H1 (cell line): Measurements from ENCODE around the gene PLXNB1. TPM values are rescaled to one million over a fixed set of nuclear protein-coding genes. Genes with fewer than 3 reads are reported as not detected.

ENCODE experiments used
- CTCF ChIA-PET: fragments of 300-600 bp; sonication (Branson Sonifier 250); formaldehyde crosslinking; loops from one replicate; lab custom pipeline; 2021; ENCODE audit not compliant: partially characterized antibody; lab: Charles Lee
- POLR2A ChIA-PET: fragments of 300-600 bp; sonication (Branson Sonifier 250); formaldehyde crosslinking; loops from one replicate; lab custom pipeline; 2021; ENCODE audit warnings: inconsistent platforms; ENCODE audit not compliant: partially characterized antibody; lab: Charles Lee
- DNase-seq, 2 experiments: peaks; one replicate each; pipeline versions ENCODE4 v3.0.0 to v3.0.0-alpha.2; 2010 to 2022; ENCODE audit warnings: low spot score in 2 of 2, low read depth in 1 of 2, mixed read lengths in 1 of 2
- FAIRE-seq: peaks from 2 replicates; lab custom pipeline; 2011; peaks lifted over from hg19 to GRCh38; lab: Jason Lieb, UNC
- H2AFZ ChIP-seq: 2 replicates; pipeline ENCODE4 v1.8.1; 2012; ENCODE audit warnings: low read length, inconsistent platforms
- H2AK5ac ChIP-seq: 2 replicates; pipeline ENCODE4 v1.6.1; 2013; ENCODE audit warnings: low read depth, low read length
- H2BK120ac ChIP-seq: replicated peaks from 2 replicates; pipeline ENCODE3; 2013; ENCODE audit warnings: low read depth, low read length, inconsistent platforms
- H2BK12ac ChIP-seq: 2 replicates; pipeline ENCODE4 v1.6.1; 2013; ENCODE audit warnings: low read depth, low read length
- H2BK15ac ChIP-seq: 2 replicates; pipeline ENCODE4 v1.6.1; 2013; ENCODE audit warnings: low read length
- H2BK20ac ChIP-seq: 2 replicates; pipeline ENCODE4 v1.6.1; 2013; ENCODE audit warnings: low read length
- H2BK5ac ChIP-seq: 2 replicates; pipeline ENCODE4 v1.6.1; 2013; ENCODE audit warnings: low read depth, low read length
- H3K14ac ChIP-seq: 2 replicates; pipeline ENCODE4 v1.6.1; 2013; ENCODE audit warnings: inconsistent platforms; ENCODE audit not compliant: insufficient read length
- H3K18ac ChIP-seq: 2 replicates; pipeline ENCODE4 v1.6.1; 2013; ENCODE audit warnings: low read length; ENCODE audit errors: extremely low read depth
- H3K23ac ChIP-seq: 2 replicates; pipeline ENCODE4 v1.6.1; 2013; ENCODE audit warnings: inconsistent platforms; ENCODE audit not compliant: insufficient read length
- H3K23me2 ChIP-seq: 2 replicates; pipeline ENCODE4 v1.6.1; 2013; ENCODE audit warnings: low read depth, low read length
- H3K27ac ChIP-seq: 2 replicates; pipeline ENCODE4 v1.6.1; 2011; ENCODE audit warnings: low read depth, low read length, inconsistent platforms
- H3K27me3 ChIP-seq, 4 experiments: replicated peaks in 1 of 4; 1 replicate in 1 of 4; 2 replicates in 3 of 4; pipeline versions ENCODE4 v1.6.1 to v1.8.1; 2011 to 2013; ENCODE audit warnings: low read length in 3 of 4, mild to moderate bottlenecking in 3 of 4, inconsistent platforms in 2 of 4, mixed read lengths in 2 of 4, moderate library complexity in 1 of 4; ENCODE audit not compliant: control insufficient read depth in 3 of 4, insufficient read depth in 3 of 4; ENCODE audit errors: extremely low read depth in 1 of 4
- H3K36me3 ChIP-seq, 4 experiments: 2 replicates each; pipeline versions ENCODE4 v1.6.1 to v1.8.1; 2011 to 2013; ENCODE audit warnings: mild to moderate bottlenecking in 4 of 4, low read length in 3 of 4, moderate library complexity in 2 of 4, control low read depth in 1 of 4, inconsistent platforms in 1 of 4; ENCODE audit not compliant: insufficient read depth in 4 of 4, control insufficient read depth in 2 of 4
- H3K4ac ChIP-seq: replicated peaks from 2 replicates; pipeline ENCODE3; 2013; ENCODE audit warnings: low read length, low read depth, mixed read lengths, inconsistent platforms; ENCODE audit not compliant: insufficient read length
- H3K4me1 ChIP-seq, 4 experiments: replicated peaks in 1 of 4; 1 replicate in 1 of 4; 2 replicates in 3 of 4; pipeline versions ENCODE4 v1.6.1 to v1.8.1; 2011 to 2013; ENCODE audit warnings: low read length in 3 of 4, inconsistent platforms in 2 of 4, mixed read lengths in 1 of 4; ENCODE audit not compliant: insufficient read depth in 4 of 4, control insufficient read depth in 3 of 4
- H3K4me2 ChIP-seq, 2 experiments: 2 replicates each; pipeline versions ENCODE4 v1.6.1 to v1.8.1; 2011 to 2013; ENCODE audit warnings: low read depth in 2 of 2, low read length in 2 of 2, control low read depth in 1 of 2, inconsistent platforms in 1 of 2, mild to moderate bottlenecking in 1 of 2; ENCODE audit not compliant: insufficient read depth in 1 of 2
- H3K4me3 ChIP-seq, 4 experiments: fragments of 200-600, 300-600 bp in 1 of 4; sonication (generic), shearing (Covaris generic), sonication (Bioruptor Twin) in 1 of 4; 2 replicates each; pipeline versions ENCODE4 v1.5.1 to v1.8.1; 2011 to 2016; ENCODE audit warnings: low read length in 4 of 4, low read depth in 3 of 4, control low read depth in 2 of 4, inconsistent platforms in 2 of 4, mild to moderate bottlenecking in 2 of 4, mixed read lengths in 1 of 4, moderate library complexity in 1 of 4; ENCODE audit not compliant: insufficient read depth in 2 of 4; ENCODE audit errors: extremely low read depth in 1 of 4
- H3K56ac ChIP-seq: replicated peaks from 2 replicates; pipeline ENCODE3; 2013; ENCODE audit warnings: low read depth, mild to moderate bottlenecking, mixed read lengths, low read length, inconsistent platforms; ENCODE audit not compliant: insufficient read length
- H3K79me1 ChIP-seq: 2 replicates; pipeline ENCODE4 v1.6.1; 2013; ENCODE audit warnings: low read depth, low read length, control low read depth
- H3K79me2 ChIP-seq, 2 experiments: 2 replicates each; pipeline versions ENCODE4 v1.6.1 to v1.8.1; 2012 to 2013; ENCODE audit warnings: low read length in 2 of 2, mild to moderate bottlenecking in 2 of 2, inconsistent platforms in 1 of 2; ENCODE audit not compliant: insufficient read depth in 2 of 2, control insufficient read depth in 1 of 2
- H3K9ac ChIP-seq, 4 experiments: replicated peaks in 1 of 4; 1 replicate in 1 of 4; 2 replicates in 3 of 4; pipeline versions ENCODE4 v1.6.1 to v1.8.1; 2011 to 2013; ENCODE audit warnings: low read depth in 3 of 4, low read length in 3 of 4, control low read depth in 2 of 4, mild to moderate bottlenecking in 2 of 4, moderate library complexity in 2 of 4, inconsistent platforms in 1 of 4; ENCODE audit errors: extremely low read depth in 1 of 4
- H3K9me3 ChIP-seq, 2 experiments: 2 replicates each; pipeline versions ENCODE4 v1.6.1 to v1.8.1; 2012 to 2013; ENCODE audit warnings: mild to moderate bottlenecking in 2 of 2, moderate library complexity in 2 of 2, control low read depth in 1 of 2, inconsistent platforms in 1 of 2, low read depth in 1 of 2, low read length in 1 of 2, mixed read lengths in 1 of 2; ENCODE audit not compliant: insufficient read depth in 2 of 2
- H4K20me1 ChIP-seq, 2 experiments: replicated peaks in 1 of 2; 2 replicates each; pipeline versions ENCODE3 to v1.8.1; 2011 to 2013; ENCODE audit warnings: inconsistent platforms in 2 of 2, low read length in 2 of 2, mild to moderate bottlenecking in 1 of 2; ENCODE audit not compliant: insufficient read depth in 2 of 2, control insufficient read depth in 1 of 2
- H4K5ac ChIP-seq: 2 replicates; pipeline ENCODE4 v1.6.1; 2013; ENCODE audit warnings: low read length, low read depth, mixed read lengths, inconsistent platforms; ENCODE audit not compliant: insufficient read length
- H4K8ac ChIP-seq: 2 replicates; pipeline ENCODE4 v1.8.0; 2013; ENCODE audit warnings: mild to moderate bottlenecking, moderate library complexity, low read length, inconsistent platforms; ENCODE audit not compliant: insufficient read depth; ENCODE audit errors: extremely low read depth
- H4K91ac ChIP-seq: replicated peaks from 2 replicates; pipeline ENCODE3; 2013; ENCODE audit warnings: low read length, mixed read lengths, inconsistent platforms; ENCODE audit not compliant: insufficient read length
- ASH2L ChIP-seq: fragments of 200-600, 300-600 bp; sonication (generic); IDR thresholded peaks from one replicate; pipeline ENCODE4 v1.7.1; 2017; ENCODE audit warnings: low read length
- CBX5 ChIP-seq: fragments of 300-800, 300-1000 bp; sonication (generic); IDR thresholded peaks from 2 replicates; pipeline ENCODE4 v1.7.1; 2016; ENCODE audit warnings: antibody characterized with exemption, low read length, low read depth
- CHD2 ChIP-seq: IDR thresholded peaks from 2 replicates; pipeline ENCODE4 v1.6.1; 2012; ENCODE audit warnings: low read length, improper control_type of control experiment
- CREB1 ChIP-seq: IDR thresholded peaks from 2 replicates; pipeline ENCODE4 v1.6.1; 2012; ENCODE audit warnings: inconsistent platforms
- HDAC2 ChIP-seq, 2 experiments: fragments of 300-600 bp in 1 of 2; sonication (generic) in 1 of 2; IDR thresholded peaks; 2 replicates each; pipeline ENCODE4 v1.6.1; 2011 to 2012; ENCODE audit warnings: low read depth in 2 of 2, low read length in 2 of 2, mild to moderate bottlenecking in 2 of 2, moderate library complexity in 2 of 2, borderline replicate concordance in 1 of 2, inconsistent platforms in 1 of 2
- KDM1A ChIP-seq: fragments of 200-600, 300-600 bp; sonication (generic); IDR thresholded peaks from 2 replicates; pipeline ENCODE4 v1.7.1; 2016; ENCODE audit warnings: mild to moderate bottlenecking, low read length, borderline replicate concordance
- RBBP5 ChIP-seq: IDR thresholded peaks from 2 replicates; pipeline ENCODE4 v1.7.1; 2012; ENCODE audit warnings: low read depth, mild to moderate bottlenecking, inconsistent platforms, low read length, moderate library complexity, borderline replicate concordance
- RXRA ChIP-seq: IDR thresholded peaks from 2 replicates; pipeline ENCODE4 v1.6.1; 2011; ENCODE audit warnings: low read depth, mild to moderate bottlenecking, low read length, moderate library complexity; ENCODE audit not compliant: insufficient read depth
- SUZ12 ChIP-seq: fragments of 200-600 bp; sonication (generic); IDR thresholded peaks from 2 replicates; pipeline ENCODE4 v1.6.1; 2012; ENCODE audit warnings: mild to moderate bottlenecking, inconsistent platforms, low read length, moderate library complexity, mixed read lengths
- TAF1 ChIP-seq: IDR thresholded peaks from 2 replicates; pipeline ENCODE4 v1.6.1; 2011; ENCODE audit warnings: mild to moderate bottlenecking, low read depth, low read length
- ZNF274 ChIP-seq: IDR thresholded peaks from 2 replicates; pipeline ENCODE4 v1.7.0; 2012; ENCODE audit warnings: low read length, borderline replicate concordance; ENCODE audit errors: extremely low read depth
- WGBS, 2 experiments: shearing (Covaris generic) in 1 of 2; methylation state at CpG; one replicate each; pipeline versions ENCODE4 v1.1.6 to v1.1.7; 2013 to 2015; ENCODE audit warnings: low lambda C conversion rate in 2 of 2, mixed read lengths in 2 of 2, inconsistent platforms in 1 of 2, low coverage in 1 of 2, missing lambda C conversion rate in 1 of 2; ENCODE audit not compliant: insufficient replicate concordance in 2 of 2, insufficient coverage in 1 of 2, insufficient read length in 1 of 2; ENCODE audit errors: extremely low coverage in 1 of 2, missing lambda C conversion rate in 1 of 2; 5-methylcytosine and 5-hydroxymethylcytosine counted together
- polyA plus RNA-seq, 7 experiments: library from polyadenylated mRNA; depleted of rRNA in 3 of 7; stranded (reverse) in 5 of 7; unstranded in 2 of 7; fragments of >200 nt in 5 of 7; fragments of 200-250 nt in 2 of 7; gene quantifications; 1 replicate in 5 of 7; 2 replicates in 1 of 7; 4 replicates in 1 of 7; pipeline versions ENCODE4 v1.2.1 to v1.2.3, GENCODE V29; 2011 to 2013; ENCODE audit warnings: missing spikeins in 2 of 7, mixed read lengths in 2 of 7
- total RNA-seq: library from RNA; stranded (reverse); fragmentation: NEBNext Ultra II Directional; extraction: Animal tissue kit (Norgen Biotek cat#: 25700); gene quantifications from 2 replicates; pipeline ENCODE4 v1.2.1, GENCODE V29; 2021
- TF ChIP-seq, protein P1 (sequence below): IDR thresholded peaks from 2 replicates; pipeline ENCODE4 v1.6.1; 2012; ENCODE audit warnings: inconsistent platforms

The PLXNB1 gene
- total and polyA plus RNA-seq, 2 of the 8 experiments (the other 6 are each of a cell fraction or from before 2014, with no cell fraction given), result 109 to 114 TPM

DNA sequence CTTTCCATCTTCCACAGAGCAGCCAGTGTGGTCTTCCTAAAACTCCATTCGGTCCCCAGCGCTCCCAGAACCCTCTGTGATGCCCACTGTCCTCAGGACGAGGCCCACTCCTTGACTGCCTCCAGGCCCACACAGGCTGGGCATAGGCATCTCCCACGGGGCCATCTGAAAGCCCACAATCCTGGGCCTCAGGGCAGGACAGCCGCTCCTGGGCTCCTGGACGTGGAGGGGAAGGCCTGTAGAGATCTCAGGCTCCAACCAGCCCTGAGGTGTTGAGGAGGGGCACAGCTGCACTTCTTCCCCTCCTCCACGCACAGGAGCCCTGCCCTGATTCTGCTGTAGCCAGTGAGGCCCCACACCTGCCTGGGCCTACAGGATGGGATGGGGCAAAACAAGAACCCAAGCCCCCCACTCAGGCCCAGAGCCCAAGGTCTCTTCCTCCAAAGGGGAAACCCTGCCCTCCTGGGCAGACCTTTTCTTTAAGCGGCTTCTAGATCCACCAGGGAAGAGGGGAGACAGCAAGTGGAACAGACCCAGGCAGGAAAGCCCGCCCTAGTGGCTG, 48.2 kb upstream of the PLXNB1 start:
- H3K4ac ChIP-seq, result no peak overlapping the region
- no peaks in the 10 kb centered on the region for H3K36me3 ChIP-seq
- H3K79me2 ChIP-seq, result no peaks in the 10 kb centered on the region
- no peak overlapping the region for H3K23ac ChIP-seq
- 0 out of 2 replicates have a peak overlapping the region, but pooled peaks have one; percentile 13 for H2BK20ac ChIP-seq
- H2BK5ac ChIP-seq, result peak overlapping the region; percentile 27
- H3K9ac ChIP-seq, result no peak overlapping the region
- H2BK12ac ChIP-seq, result peak overlapping the region; percentile 85; the same call in 1 of the 2 replicates
- no peaks in the 10 kb centered on the region; the same call in none of the 2 replicates for H3K23me2 ChIP-seq
- H4K91ac ChIP-seq, result no peak overlapping the region
- H4K20me1 ChIP-seq, result no peaks in the 10 kb centered on the region
- H3K18ac ChIP-seq, result no peak overlapping the region
- ChIA-PET CTCF (interaction anchor here (1.0 to 21.5 kb wide), 6 partner anchors 13 to 77 kb away, joined by 3 to 251 read pairs (median 15); partner anchors contain the start of gene SHISA5), POLR2A (interaction anchor here (0.9 to 7.6 kb wide), 3 partner anchors 10 to 158 kb away, joined by 3 to 83 read pairs (median 3); a partner anchor contains a TSS)
- no peak overlapping the region for H3K4me2 ChIP-seq
- FAIRE-seq (no peak), DNase-seq (no peak)
- no peak overlapping the region for H4K8ac ChIP-seq
- no peaks in the 10 kb centered on the region for H3K79me1 ChIP-seq
- no peak overlapping the region for H3K27ac ChIP-seq
- H2AFZ ChIP-seq, result no peak overlapping the region
- H3K27me3 ChIP-seq, result no peaks in the 10 kb centered on the region
- H2AK5ac ChIP-seq, result no peak overlapping the region; the same call in 1 of the 2 replicates
- no peak overlapping the region for H3K4me3 ChIP-seq
- peaks cover 0 to 21% (median 13%) of the 10 kb centered on the region in 4 experiments; a peak in 6 of 7 replicates for H3K4me1 ChIP-seq
- no peak overlapping the region for H2BK120ac ChIP-seq
- H2BK15ac ChIP-seq, result peak overlapping the region; percentile 67; the same call in 1 of the 2 replicates
- 94% methylated on average over 9 of the region's 9 CpGs; no CpG with 5 or more reads in 1 of the 2 experiments for WGBS, 2 experiments
- no peak overlapping the region for H3K14ac ChIP-seq
- H3K56ac ChIP-seq, result no peak overlapping the region
- no peak overlapping the region for H4K5ac ChIP-seq
- H3K9me3 ChIP-seq, result no peaks in the 10 kb centered on the region
- no peak for TF ChIP-seq ASH2L
- no peak for TF ChIP-seq CHD2
- no peak for TF ChIP-seq KDM1A
- TF ChIP-seq SUZ12, result no peak
- TF ChIP-seq TAF1, result no peak
- no peak for TF ChIP-seq HDAC2 (IDR thresholded peaks at IDR 0.05; ENCODE audit: borderline replicate concordance in 1 of 2, low read depth in 2 of 2, low read length in 2 of 2)
- no peak for TF ChIP-seq ZNF274
- no peak for TF ChIP-seq RBBP5
- TF ChIP-seq, protein P1, sequence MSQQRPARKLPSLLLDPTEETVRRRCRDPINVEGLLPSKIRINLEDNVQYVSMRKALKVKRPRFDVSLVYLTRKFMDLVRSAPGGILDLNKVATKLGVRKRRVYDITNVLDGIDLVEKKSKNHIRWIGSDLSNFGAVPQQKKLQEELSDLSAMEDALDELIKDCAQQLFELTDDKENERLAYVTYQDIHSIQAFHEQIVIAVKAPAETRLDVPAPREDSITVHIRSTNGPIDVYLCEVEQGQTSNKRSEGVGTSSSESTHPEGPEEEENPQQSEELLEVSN, result no peak
- TF ChIP-seq CBX5, result no peak
- TF ChIP-seq CREB1, result no peak
- no peak for TF ChIP-seq RXRA
